ENCODE data around the gene RICTOR.
"Not testable (repeated sequence)": the region's sequence is repeated elsewhere in the genome, so short reads cannot be mapped to it uniquely, and the experiment has no call there.

The RICTOR gene

DNA sequence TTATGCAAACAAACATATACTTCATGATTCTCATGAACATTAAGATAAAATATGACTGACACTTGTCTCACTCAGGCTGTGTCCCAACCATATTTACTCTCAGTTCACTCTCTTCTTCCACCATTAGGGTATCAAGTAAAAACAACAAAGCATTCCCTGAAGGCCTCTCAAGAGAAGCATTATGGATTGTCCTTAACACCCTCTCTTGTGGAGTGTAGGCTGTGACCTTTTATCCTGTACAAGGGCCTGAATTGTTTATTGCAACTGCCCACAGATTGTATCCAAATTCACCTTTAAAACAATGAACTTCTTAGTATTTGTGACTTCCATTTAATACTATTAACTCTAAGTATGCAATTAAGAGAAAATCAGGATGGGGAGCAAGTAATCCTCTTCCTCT lies 78.1 kb downstream of the RICTOR start:
- no peaks in the 10 kb centered on the region for H3K79me2 ChIP-seq (ENCODE audit: low read length)
- H3K4me3 ChIP-seq (ENCODE audit: low read length), result no peak overlapping the region
- H3K27me3 ChIP-seq (ENCODE audit: low read depth, low read length), result no peaks in the 10 kb centered on the region
- no peak for TF ChIP-seq EZH2phosphoT487 (IDR thresholded peaks at IDR 0.05; ENCODE audit: low read depth)
- TF ChIP-seq, protein P1, sequence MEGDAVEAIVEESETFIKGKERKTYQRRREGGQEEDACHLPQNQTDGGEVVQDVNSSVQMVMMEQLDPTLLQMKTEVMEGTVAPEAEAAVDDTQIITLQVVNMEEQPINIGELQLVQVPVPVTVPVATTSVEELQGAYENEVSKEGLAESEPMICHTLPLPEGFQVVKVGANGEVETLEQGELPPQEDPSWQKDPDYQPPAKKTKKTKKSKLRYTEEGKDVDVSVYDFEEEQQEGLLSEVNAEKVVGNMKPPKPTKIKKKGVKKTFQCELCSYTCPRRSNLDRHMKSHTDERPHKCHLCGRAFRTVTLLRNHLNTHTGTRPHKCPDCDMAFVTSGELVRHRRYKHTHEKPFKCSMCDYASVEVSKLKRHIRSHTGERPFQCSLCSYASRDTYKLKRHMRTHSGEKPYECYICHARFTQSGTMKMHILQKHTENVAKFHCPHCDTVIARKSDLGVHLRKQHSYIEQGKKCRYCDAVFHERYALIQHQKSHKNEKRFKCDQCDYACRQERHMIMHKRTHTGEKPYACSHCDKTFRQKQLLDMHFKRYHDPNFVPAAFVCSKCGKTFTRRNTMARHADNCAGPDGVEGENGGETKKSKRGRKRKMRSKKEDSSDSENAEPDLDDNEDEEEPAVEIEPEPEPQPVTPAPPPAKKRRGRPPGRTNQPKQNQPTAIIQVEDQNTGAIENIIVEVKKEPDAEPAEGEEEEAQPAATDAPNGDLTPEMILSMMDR (IDR thresholded peaks at IDR 0.05; ENCODE audit: low read depth, low read length), result no peak
- H3K36me3 ChIP-seq (replicated peaks; ENCODE audit: low read depth, low read length), result peaks cover 5% of the 10 kb centered on the region
- no peak overlapping the region for H3K27ac ChIP-seq (ENCODE audit: low read length)
- no peaks in the 10 kb centered on the region for H3K9me3 ChIP-seq (ENCODE audit: insufficient read depth, low read length)
- H3K9ac ChIP-seq (ENCODE audit: low read length), result no peak overlapping the region
- H4K20me1 ChIP-seq (ENCODE audit: insufficient read depth, low read length), result peaks cover 4% of the 10 kb centered on the region; the same call in 1 of the 2 replicates
- H3K4me1 ChIP-seq (ENCODE audit: low read length), result peaks cover 7% of the 10 kb centered on the region
- no peak overlapping the region for H3K4me2 ChIP-seq (ENCODE audit: low read length)
- H2AFZ ChIP-seq (ENCODE audit: low read depth, low read length), result no peak overlapping the region

GRCh38 chr5:38994324-38994927 lies 79.8 kb downstream of the RICTOR start:
- Histone ChIP-seq H3K79me2 (ENCODE audit: low read length) (no peaks in the 10 kb centered on the region), H3K4me2 (ENCODE audit: low read length) (no peak overlapping the region)

GRCh38 chr5:38989974-38990719 lies 84.1 kb downstream of the RICTOR start:
- not testable (repeated sequence) for H3K4me1 ChIP-seq (ENCODE audit: low read length); H3K79me2 ChIP-seq (ENCODE audit: low read length); H3K4me3 ChIP-seq (ENCODE audit: low read length); H3K9ac ChIP-seq (ENCODE audit: low read length); H3K36me3 ChIP-seq (replicated peaks; ENCODE audit: low read depth, low read length); H3K27me3 ChIP-seq (ENCODE audit: low read depth, low read length); H4K20me1 ChIP-seq (ENCODE audit: insufficient read depth, low read length); H2AFZ ChIP-seq (ENCODE audit: low read depth, low read length); H3K27ac ChIP-seq (ENCODE audit: low read length); H3K4me2 ChIP-seq (ENCODE audit: low read length); H3K9me3 ChIP-seq (ENCODE audit: insufficient read depth, low read length)

More at GRCh38 chr5:38994324-38994927, 79.8 kb downstream of the RICTOR start:
- Histone ChIP-seq H2AFZ (ENCODE audit: low read depth, low read length) (no peak overlapping the region), H3K9me3 (ENCODE audit: insufficient read depth, low read length) (no peaks in the 10 kb centered on the region), H3K4me3 (ENCODE audit: low read length) (no peak overlapping the region), H3K36me3 (replicated peaks; ENCODE audit: low read depth, low read length) (peaks cover 4% of the 10 kb centered on the region), H3K27ac (ENCODE audit: low read length) (no peak overlapping the region), H3K4me1 (ENCODE audit: low read length) (peaks cover 7% of the 10 kb centered on the region), H3K9ac (ENCODE audit: low read length) (no peak overlapping the region), H4K20me1 (ENCODE audit: insufficient read depth, low read length) (peaks cover 4% of the 10 kb centered on the region; the same call in 1 of the 2 replicates), H3K27me3 (ENCODE audit: low read depth, low read length) (no peaks in the 10 kb centered on the region)
- TF ChIP-seq EZH2phosphoT487 (IDR thresholded peaks at IDR 0.05; ENCODE audit: low read depth), result no peak
- TF ChIP-seq, protein P1 (IDR thresholded peaks at IDR 0.05; ENCODE audit: low read depth, low read length), result peak; percentile 41

- Histone ChIP-seq H2AFZ (ENCODE audit: low read depth, low read length) (no peak overlapping the region), H3K4me1 (ENCODE audit: low read length) (no peaks in the 10 kb centered on the region), H3K27me3 (ENCODE audit: low read depth, low read length) (no peaks in the 10 kb centered on the region), H3K4me3 (ENCODE audit: low read length) (no peak overlapping the region), H3K9ac (ENCODE audit: low read length) (no peak overlapping the region), H4K20me1 (ENCODE audit: insufficient read depth, low read length) (no peaks in the 10 kb centered on the region), H3K79me2 (ENCODE audit: low read length) (no peaks in the 10 kb centered on the region), H3K4me2 (ENCODE audit: low read length) (no peak overlapping the region), H3K27ac (ENCODE audit: low read length) (no peak overlapping the region), H3K36me3 (replicated peaks; ENCODE audit: low read depth, low read length) (no peaks in the 10 kb centered on the region), H3K9me3 (ENCODE audit: insufficient read depth, low read length) (no peaks in the 10 kb centered on the region)
- TF ChIP-seq, protein P1 (IDR thresholded peaks at IDR 0.05; ENCODE audit: low read depth, low read length), result no peak
- TF ChIP-seq EZH2phosphoT487 (IDR thresholded peaks at IDR 0.05; ENCODE audit: low read depth), result no peak
Measured at GRCh38 chr5:38985909-38986452, 88.2 kb downstream of the RICTOR start.

Measured in OCI-LY3 (cell line).